Loucy (cell line): ENCODE data around the gene CBX5.
"Not testable (repeated sequence)": the region's sequence is repeated elsewhere in the genome, so short reads cannot be mapped to it uniquely, and the experiment has no call there.

Source experiments
- EZH2phosphoT487 ChIP-seq: fragments of 200-600 bp; IDR thresholded peaks from 2 replicates; pipeline ENCODE4 v1.6.1; 2018; ENCODE audit warnings: antibody characterized with exemption, mild to moderate bottlenecking, moderate library complexity, borderline replicate concordance
- TF ChIP-seq, protein P1 (sequence below): fragments of 200-600 bp; sonication (generic); conservative IDR thresholded peaks from 2 replicates; pipeline ENCODE4 v1.5.1; 2014; ENCODE audit warnings: mild to moderate bottlenecking, antibody characterized with exemption, low read length

DNA sequence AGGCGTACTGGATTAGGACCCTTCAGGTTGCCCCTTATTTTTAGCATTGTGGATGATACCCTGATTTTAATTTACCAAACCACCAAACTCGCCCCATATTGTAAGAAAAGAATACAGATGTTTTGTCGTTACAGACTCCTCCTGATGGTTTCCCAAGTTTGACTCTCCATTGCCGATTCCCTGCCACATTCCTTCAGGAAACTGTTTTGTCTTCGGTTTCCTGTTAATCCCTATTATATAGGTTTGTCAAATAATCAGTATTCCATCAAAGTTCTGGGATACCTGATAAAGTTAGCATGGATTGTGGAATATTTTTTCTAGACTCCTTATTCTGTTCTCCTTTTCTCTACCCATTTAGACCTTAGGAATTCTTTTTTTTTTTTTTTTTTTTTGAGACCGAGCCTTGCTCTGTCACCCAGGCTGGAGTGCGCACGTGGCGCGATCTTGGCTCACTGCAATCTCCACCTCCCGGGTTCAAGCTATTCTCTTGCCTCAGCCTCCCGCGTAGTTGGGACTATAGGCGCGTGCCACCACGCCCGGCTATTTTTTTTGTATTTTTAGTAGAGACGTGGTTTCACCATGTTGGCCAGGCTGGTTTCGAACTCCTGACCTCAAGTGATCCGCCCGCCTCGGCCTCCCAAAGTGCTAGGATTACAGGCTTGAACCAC is 45.7 kb upstream of the CBX5 start:
- TF ChIP-seq, protein P1, sequence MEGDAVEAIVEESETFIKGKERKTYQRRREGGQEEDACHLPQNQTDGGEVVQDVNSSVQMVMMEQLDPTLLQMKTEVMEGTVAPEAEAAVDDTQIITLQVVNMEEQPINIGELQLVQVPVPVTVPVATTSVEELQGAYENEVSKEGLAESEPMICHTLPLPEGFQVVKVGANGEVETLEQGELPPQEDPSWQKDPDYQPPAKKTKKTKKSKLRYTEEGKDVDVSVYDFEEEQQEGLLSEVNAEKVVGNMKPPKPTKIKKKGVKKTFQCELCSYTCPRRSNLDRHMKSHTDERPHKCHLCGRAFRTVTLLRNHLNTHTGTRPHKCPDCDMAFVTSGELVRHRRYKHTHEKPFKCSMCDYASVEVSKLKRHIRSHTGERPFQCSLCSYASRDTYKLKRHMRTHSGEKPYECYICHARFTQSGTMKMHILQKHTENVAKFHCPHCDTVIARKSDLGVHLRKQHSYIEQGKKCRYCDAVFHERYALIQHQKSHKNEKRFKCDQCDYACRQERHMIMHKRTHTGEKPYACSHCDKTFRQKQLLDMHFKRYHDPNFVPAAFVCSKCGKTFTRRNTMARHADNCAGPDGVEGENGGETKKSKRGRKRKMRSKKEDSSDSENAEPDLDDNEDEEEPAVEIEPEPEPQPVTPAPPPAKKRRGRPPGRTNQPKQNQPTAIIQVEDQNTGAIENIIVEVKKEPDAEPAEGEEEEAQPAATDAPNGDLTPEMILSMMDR = not testable (repeated sequence)
- not testable (repeated sequence) for TF ChIP-seq EZH2phosphoT487
